Measurements from ENCODE around the gene DRGX.

DNA sequence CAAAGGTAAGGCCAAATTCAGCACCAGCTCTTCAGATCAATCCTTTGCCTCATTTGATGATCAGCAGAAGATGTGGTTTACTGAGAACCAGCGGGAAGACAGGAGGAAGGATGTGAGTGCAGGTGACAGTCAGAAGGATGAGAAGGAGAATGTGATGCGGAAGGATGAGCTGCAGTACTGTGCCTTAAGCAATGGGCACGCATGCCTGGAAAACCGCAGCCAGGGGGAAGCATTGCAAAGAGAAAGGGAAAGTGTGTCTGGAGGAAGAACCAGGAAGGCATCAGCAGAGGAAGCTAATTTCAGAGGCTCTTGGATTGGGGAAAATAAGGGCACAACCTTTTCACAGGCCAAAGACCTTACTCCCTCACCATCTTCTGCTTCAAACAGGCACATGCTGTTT, 71.2 kb downstream of the DRGX start:
- TF ChIP-seq EZH2 (IDR thresholded peaks at IDR 0.05; ENCODE audit: insufficient read depth, poor library complexity, severe bottlenecking), result no peak
- no peak for TF ChIP-seq EZH2phosphoT487 (IDR thresholded peaks at IDR 0.05; ENCODE audit: insufficient read depth, low read depth)

Measured in GM23248 (cell line).